SK-N-SH treated with all-trans-retinoic acid at 6 μM for 48 hours (cell line): Measurements from ENCODE around the gene SNCB.

ENCODE experiments used
- ISL1 ChIP-seq: fragments of 250-450 bp; sonication (Bioruptor Pico); IDR thresholded peaks from 2 replicates; pipeline ENCODE4 v2.1.2; 2022; ENCODE audit warnings: mild to moderate bottlenecking, moderate library complexity
- PPARA ChIP-seq: fragments of 250-450 bp; sonication (Bioruptor Pico); IDR thresholded peaks from 2 replicates; pipeline ENCODE4 v1.5.0; 2020; ENCODE audit warnings: mild to moderate bottlenecking, borderline replicate concordance
- SNAI2 ChIP-seq: fragments of 250-450 bp; sonication (Bioruptor Pico); IDR thresholded peaks from 2 replicates; pipeline ENCODE4 v1.5.0; 2020; ENCODE audit warnings: mild to moderate bottlenecking, moderate library complexity
- TOX ChIP-seq: fragments of 250-450 bp; sonication (Bioruptor Pico); IDR thresholded peaks from 2 replicates; pipeline ENCODE4 v1.8.0; 2021; ENCODE audit warnings: mild to moderate bottlenecking, moderate library complexity, borderline replicate concordance
- ZFP30 ChIP-seq: fragments of 450-650 bp; formaldehyde crosslinking; IDR thresholded peaks from 2 replicates; pipeline ENCODE4 v1.5.0; 2022; ENCODE audit warnings: mild to moderate bottlenecking, moderate library complexity
- ZNF565 ChIP-seq: fragments of 450-650 bp; formaldehyde crosslinking; conservative IDR thresholded peaks from 2 replicates; pipeline ENCODE4 v1.5.0; 2020; ENCODE audit warnings: low read depth, mild to moderate bottlenecking, moderate library complexity
- ZNF70 ChIP-seq: fragments of 450-650 bp; formaldehyde crosslinking; IDR thresholded peaks from 2 replicates; pipeline ENCODE4 v1.5.0; 2020; ENCODE audit warnings: mild to moderate bottlenecking, moderate library complexity
- ZNF8 ChIP-seq: fragments of 450-650 bp; formaldehyde crosslinking; IDR thresholded peaks from 2 replicates; pipeline ENCODE4 v1.5.0; 2020; ENCODE audit warnings: mild to moderate bottlenecking, moderate library complexity
- TF ChIP-seq, protein P1 (sequence below): fragments of 250-450 bp; sonication (Bioruptor Pico); IDR thresholded peaks from 2 replicates; pipeline ENCODE4 v1.5.1; 2021; ENCODE audit warnings: mild to moderate bottlenecking, moderate library complexity
- TF ChIP-seq, protein P2 (sequence below): fragments of 250-450 bp; sonication (Bioruptor Pico); IDR thresholded peaks from 2 replicates; pipeline ENCODE4 v1.8.0; 2020; ENCODE audit warnings: mild to moderate bottlenecking, moderate library complexity, borderline replicate concordance
- TF ChIP-seq, protein P3 (sequence below): fragments of 250-450 bp; sonication (Bioruptor Pico); IDR thresholded peaks from 2 replicates; pipeline ENCODE4 v1.5.0; 2020; ENCODE audit warnings: mild to moderate bottlenecking, moderate library complexity

DNA sequence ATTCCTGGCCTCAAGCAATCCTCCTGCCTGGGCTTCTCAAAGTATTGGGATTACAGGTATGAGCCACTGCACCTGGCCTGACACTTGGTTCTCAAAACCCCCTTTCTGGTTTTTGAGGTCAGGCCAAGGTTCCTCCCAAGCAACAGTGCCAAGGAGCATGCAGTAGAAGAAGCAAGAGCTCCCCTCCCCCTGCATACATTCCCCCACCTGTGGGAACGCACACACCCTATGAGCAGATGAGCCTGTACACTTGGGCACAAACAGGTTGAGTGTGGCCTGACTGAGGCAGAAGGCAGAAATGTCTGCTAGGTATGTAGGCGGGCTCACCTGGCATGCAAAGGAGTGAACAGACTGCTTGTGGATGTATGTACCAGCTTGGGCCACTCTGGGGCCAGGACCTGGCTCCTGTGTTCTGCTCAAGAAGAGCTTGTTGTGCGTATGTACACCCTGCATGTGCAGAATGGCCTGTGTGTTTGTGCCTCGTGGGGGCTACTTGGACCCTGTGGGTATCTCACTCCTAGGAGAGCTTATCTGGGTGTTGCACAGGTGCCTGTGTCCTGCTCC, 22.1 kb downstream of the SNCB start:
- TF ChIP-seq PPARA (no peak), TOX (CRISPR knock-in tag) (no peak), ZNF70 (no peak), ZNF8 (no peak), ZNF565 (no peak), ZFP30 (CRISPR knock-in tag) (no peak), ISL1 (CRISPR knock-in tag) (no peak), SNAI2 (CRISPR knock-in tag) (no peak)
- TF ChIP-seq, protein P1, sequence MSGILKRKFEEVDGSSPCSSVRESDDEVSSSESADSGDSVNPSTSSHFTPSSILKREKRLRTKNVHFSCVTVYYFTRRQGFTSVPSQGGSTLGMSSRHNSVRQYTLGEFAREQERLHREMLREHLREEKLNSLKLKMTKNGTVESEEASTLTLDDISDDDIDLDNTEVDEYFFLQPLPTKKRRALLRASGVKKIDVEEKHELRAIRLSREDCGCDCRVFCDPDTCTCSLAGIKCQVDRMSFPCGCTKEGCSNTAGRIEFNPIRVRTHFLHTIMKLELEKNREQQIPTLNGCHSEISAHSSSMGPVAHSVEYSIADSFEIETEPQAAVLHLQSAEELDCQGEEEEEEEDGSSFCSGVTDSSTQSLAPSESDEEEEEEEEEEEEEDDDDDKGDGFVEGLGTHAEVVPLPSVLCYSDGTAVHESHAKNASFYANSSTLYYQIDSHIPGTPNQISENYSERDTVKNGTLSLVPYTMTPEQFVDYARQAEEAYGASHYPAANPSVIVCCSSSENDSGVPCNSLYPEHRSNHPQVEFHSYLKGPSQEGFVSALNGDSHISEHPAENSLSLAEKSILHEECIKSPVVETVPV (CRISPR knock-in tag), result no peak
- TF ChIP-seq, protein P2, sequence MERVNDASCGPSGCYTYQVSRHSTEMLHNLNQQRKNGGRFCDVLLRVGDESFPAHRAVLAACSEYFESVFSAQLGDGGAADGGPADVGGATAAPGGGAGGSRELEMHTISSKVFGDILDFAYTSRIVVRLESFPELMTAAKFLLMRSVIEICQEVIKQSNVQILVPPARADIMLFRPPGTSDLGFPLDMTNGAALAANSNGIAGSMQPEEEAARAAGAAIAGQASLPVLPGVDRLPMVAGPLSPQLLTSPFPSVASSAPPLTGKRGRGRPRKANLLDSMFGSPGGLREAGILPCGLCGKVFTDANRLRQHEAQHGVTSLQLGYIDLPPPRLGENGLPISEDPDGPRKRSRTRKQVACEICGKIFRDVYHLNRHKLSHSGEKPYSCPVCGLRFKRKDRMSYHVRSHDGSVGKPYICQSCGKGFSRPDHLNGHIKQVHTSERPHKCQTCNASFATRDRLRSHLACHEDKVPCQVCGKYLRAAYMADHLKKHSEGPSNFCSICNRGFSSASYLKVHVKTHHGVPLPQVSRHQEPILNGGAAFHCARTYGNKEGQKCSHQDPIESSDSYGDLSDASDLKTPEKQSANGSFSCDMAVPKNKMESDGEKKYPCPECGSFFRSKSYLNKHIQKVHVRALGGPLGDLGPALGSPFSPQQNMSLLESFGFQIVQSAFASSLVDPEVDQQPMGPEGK, result no peak
- TF ChIP-seq, protein P3, sequence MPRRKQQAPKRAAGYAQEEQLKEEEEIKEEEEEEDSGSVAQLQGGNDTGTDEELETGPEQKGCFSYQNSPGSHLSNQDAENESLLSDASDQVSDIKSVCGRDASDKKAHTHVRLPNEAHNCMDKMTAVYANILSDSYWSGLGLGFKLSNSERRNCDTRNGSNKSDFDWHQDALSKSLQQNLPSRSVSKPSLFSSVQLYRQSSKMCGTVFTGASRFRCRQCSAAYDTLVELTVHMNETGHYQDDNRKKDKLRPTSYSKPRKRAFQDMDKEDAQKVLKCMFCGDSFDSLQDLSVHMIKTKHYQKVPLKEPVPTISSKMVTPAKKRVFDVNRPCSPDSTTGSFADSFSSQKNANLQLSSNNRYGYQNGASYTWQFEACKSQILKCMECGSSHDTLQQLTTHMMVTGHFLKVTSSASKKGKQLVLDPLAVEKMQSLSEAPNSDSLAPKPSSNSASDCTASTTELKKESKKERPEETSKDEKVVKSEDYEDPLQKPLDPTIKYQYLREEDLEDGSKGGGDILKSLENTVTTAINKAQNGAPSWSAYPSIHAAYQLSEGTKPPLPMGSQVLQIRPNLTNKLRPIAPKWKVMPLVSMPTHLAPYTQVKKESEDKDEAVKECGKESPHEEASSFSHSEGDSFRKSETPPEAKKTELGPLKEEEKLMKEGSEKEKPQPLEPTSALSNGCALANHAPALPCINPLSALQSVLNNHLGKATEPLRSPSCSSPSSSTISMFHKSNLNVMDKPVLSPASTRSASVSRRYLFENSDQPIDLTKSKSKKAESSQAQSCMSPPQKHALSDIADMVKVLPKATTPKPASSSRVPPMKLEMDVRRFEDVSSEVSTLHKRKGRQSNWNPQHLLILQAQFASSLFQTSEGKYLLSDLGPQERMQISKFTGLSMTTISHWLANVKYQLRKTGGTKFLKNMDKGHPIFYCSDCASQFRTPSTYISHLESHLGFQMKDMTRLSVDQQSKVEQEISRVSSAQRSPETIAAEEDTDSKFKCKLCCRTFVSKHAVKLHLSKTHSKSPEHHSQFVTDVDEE (CRISPR knock-in tag), result no peak
